HG02610 (cell line): ENCODE data around the gene APBB1IP.
"Not testable (repeated sequence)": the region's sequence is repeated elsewhere in the genome, so short reads cannot be mapped to it uniquely, and the experiment has no call there.

ENCODE experiments used
- ATAC-seq: cut with Tn5 transposase; IDR thresholded peaks from one replicate; pipeline ENCODE4 v1.9.1; 2021; ENCODE audit warnings: mild to moderate bottlenecking, moderate library complexity; ENCODE audit not compliant: unreplicated experiment

APBB1IP gene

GRCh38 chr10:26440088-26440470 is 1.9 kb downstream of the APBB1IP start:
- no peak for ATAC-seq

- ATAC-seq: no peak
Observed at GRCh38 chr10:26441491-26442214, 3.5 kb downstream of the APBB1IP start.

GRCh38 chr10:26445411-26446031 is 7.4 kb downstream of the APBB1IP start:
- ATAC-seq: no peak

- no peak for ATAC-seq
Observed at GRCh38 chr10:26446258-26446657, 8.1 kb downstream of the APBB1IP start.

GRCh38 chr10:26448292-26448691 is 10.2 kb downstream of the APBB1IP start:
- no peak for ATAC-seq

- ATAC-seq: peak; percentile 78
Observed at GRCh38 chr10:26448706-26449435, 10.7 kb downstream of the APBB1IP start.

GRCh38 chr10:26449726-26450125 is 11.6 kb downstream of the APBB1IP start:
- no peak for ATAC-seq

GRCh38 chr10:26451903-26452302 is 13.8 kb downstream of the APBB1IP start:
- no peak for ATAC-seq

- ATAC-seq: no peak
Observed at GRCh38 chr10:26453850-26454249, 15.7 kb downstream of the APBB1IP start.

GRCh38 chr10:26454891-26455290 is 16.8 kb downstream of the APBB1IP start:
- ATAC-seq: no peak

GRCh38 chr10:26455567-26456315 is 17.6 kb downstream of the APBB1IP start:
- ATAC-seq: no peak

- ATAC-seq: peak; percentile 85
Observed at GRCh38 chr10:26457088-26457487, 18.9 kb downstream of the APBB1IP start.

- no peak for ATAC-seq
Observed at GRCh38 chr10:26460736-26461135, 22.6 kb downstream of the APBB1IP start.

- ATAC-seq: no peak
Observed at GRCh38 chr10:26463986-26464385, 25.8 kb downstream of the APBB1IP start.

GRCh38 chr10:26464632-26465280 is 26.6 kb downstream of the APBB1IP start:
- ATAC-seq: peak; percentile 54

GRCh38 chr10:26466531-26466930 is 28.4 kb downstream of the APBB1IP start:
- not testable (repeated sequence) for ATAC-seq

- ATAC-seq: no peak
Observed at GRCh38 chr10:26467639-26468038, 29.5 kb downstream of the APBB1IP start.

GRCh38 chr10:26468291-26468690 is 30.1 kb downstream of the APBB1IP start:
- no peak for ATAC-seq

- ATAC-seq: peak; percentile 53
Observed at GRCh38 chr10:26468700-26469099, 30.6 kb downstream of the APBB1IP start.

GRCh38 chr10:26472492-26472778 is 34.3 kb downstream of the APBB1IP start:
- ATAC-seq: no peak

GRCh38 chr10:26474026-26474425 is 35.9 kb downstream of the APBB1IP start:
- no peak for ATAC-seq
